ENCODE data around the gene TOMM5. TPM values are rescaled to one million over a fixed set of nuclear protein-coding genes. Genes with fewer than 3 reads are reported as not detected.

TOMM5 gene
- total RNA-seq, 2 donors from 2014 or later = 110 to 115 TPM

- Mint-ChIP-seq H3K27me3 (ENCODE audit: insufficient read depth) (peaks cover 2% of the 10 kb centered on the region), H3K36me3 (ENCODE audit: low read depth) (no peaks in the 10 kb centered on the region), H3K27ac (no peak overlapping the region), H3K4me1 (peaks cover 4% of the 10 kb centered on the region), H3K9me3 (no peaks in the 10 kb centered on the region), H3K4me3 (no peak overlapping the region)
- peak; percentile 61 for DNase-seq
- Histone ChIP-seq H3K4me1 (ENCODE audit: control insufficient read depth, insufficient read depth, low read length) (no peaks in the 10 kb centered on the region), H3K27ac (ENCODE audit: low read depth, low read length) (no peak overlapping the region), H3K36me3 (ENCODE audit: control insufficient read depth, insufficient read depth, low read length) (no peaks in the 10 kb centered on the region), H3K27me3 (ENCODE audit: control insufficient read depth, insufficient read depth, low read length, poor library complexity, severe bottlenecking) (no peaks in the 10 kb centered on the region), H3K4me3 (ENCODE audit: low read length) (no peak overlapping the region), H3K9ac (ENCODE audit: extremely low read depth, low read length, poor library complexity, severe bottlenecking) (no peak overlapping the region), H3K9me3 (ENCODE audit: control insufficient read depth, low read length) (no peaks in the 10 kb centered on the region)
- WGBS, 2 experiments (ENCODE audit: insufficient coverage in 1 of 2, insufficient read length in 1 of 2) = 72 to 80% methylated on average over 4 of the region's 4 CpGs
- TF ChIP-seq, protein P1, sequence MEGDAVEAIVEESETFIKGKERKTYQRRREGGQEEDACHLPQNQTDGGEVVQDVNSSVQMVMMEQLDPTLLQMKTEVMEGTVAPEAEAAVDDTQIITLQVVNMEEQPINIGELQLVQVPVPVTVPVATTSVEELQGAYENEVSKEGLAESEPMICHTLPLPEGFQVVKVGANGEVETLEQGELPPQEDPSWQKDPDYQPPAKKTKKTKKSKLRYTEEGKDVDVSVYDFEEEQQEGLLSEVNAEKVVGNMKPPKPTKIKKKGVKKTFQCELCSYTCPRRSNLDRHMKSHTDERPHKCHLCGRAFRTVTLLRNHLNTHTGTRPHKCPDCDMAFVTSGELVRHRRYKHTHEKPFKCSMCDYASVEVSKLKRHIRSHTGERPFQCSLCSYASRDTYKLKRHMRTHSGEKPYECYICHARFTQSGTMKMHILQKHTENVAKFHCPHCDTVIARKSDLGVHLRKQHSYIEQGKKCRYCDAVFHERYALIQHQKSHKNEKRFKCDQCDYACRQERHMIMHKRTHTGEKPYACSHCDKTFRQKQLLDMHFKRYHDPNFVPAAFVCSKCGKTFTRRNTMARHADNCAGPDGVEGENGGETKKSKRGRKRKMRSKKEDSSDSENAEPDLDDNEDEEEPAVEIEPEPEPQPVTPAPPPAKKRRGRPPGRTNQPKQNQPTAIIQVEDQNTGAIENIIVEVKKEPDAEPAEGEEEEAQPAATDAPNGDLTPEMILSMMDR (conservative IDR thresholded peaks at IDR 0.05) = no peak
Observed at GRCh38 chr9:37617832-37618231, 25.4 kb upstream of the TOMM5 start.

- peaks cover 4% of the 10 kb centered on the region for H3K4me1 Mint-ChIP-seq
- TF ChIP-seq, protein P1 (conservative IDR thresholded peaks at IDR 0.05) = no peak
- Histone ChIP-seq H3K4me3 (ENCODE audit: low read length) (no peak overlapping the region), H3K9ac (ENCODE audit: extremely low read depth, low read length, poor library complexity, severe bottlenecking) (no peak overlapping the region), H3K9me3 (ENCODE audit: control insufficient read depth, low read length) (no peaks in the 10 kb centered on the region), H3K27me3 (ENCODE audit: control insufficient read depth, insufficient read depth, low read length, poor library complexity, severe bottlenecking) (no peaks in the 10 kb centered on the region), H3K27ac (ENCODE audit: low read depth, low read length) (no peak overlapping the region), H3K36me3 (ENCODE audit: control insufficient read depth, insufficient read depth, low read length) (no peaks in the 10 kb centered on the region), H3K4me1 (ENCODE audit: control insufficient read depth, insufficient read depth, low read length) (no peaks in the 10 kb centered on the region)
- no peak overlapping the region for H3K27ac Mint-ChIP-seq
- H3K4me3 Mint-ChIP-seq = no peak overlapping the region
- DNase-seq = no peak
- H3K36me3 Mint-ChIP-seq (ENCODE audit: low read depth) = no peaks in the 10 kb centered on the region
- H3K27me3 Mint-ChIP-seq (ENCODE audit: insufficient read depth) = peaks cover 5% of the 10 kb centered on the region
- WGBS, 2 experiments (ENCODE audit: insufficient coverage in 1 of 2, insufficient read length in 1 of 2) = 79 to 99% methylated on average over 2 of the region's 2 CpGs
- H3K9me3 Mint-ChIP-seq = no peaks in the 10 kb centered on the region
Observed at GRCh38 chr9:37617161-37617560, 24.8 kb upstream of the TOMM5 start.

GRCh38 chr9:37611961-37612360 is 19.6 kb upstream of the TOMM5 start:
- no peak overlapping the region for H3K9ac ChIP-seq (ENCODE audit: extremely low read depth, low read length, poor library complexity, severe bottlenecking)
- 93 to 100% methylated on average over 1 of the region's 1 CpG for WGBS, 2 experiments (ENCODE audit: insufficient coverage in 1 of 2, insufficient read length in 1 of 2)
- Mint-ChIP-seq H3K9me3 (no peaks in the 10 kb centered on the region), H3K27me3 (ENCODE audit: insufficient read depth) (peaks cover 7% of the 10 kb centered on the region), H3K36me3 (ENCODE audit: low read depth) (no peaks in the 10 kb centered on the region), H3K27ac (no peak overlapping the region), H3K4me1 (no peaks in the 10 kb centered on the region), H3K4me3 (no peak overlapping the region)
- no peak overlapping the region for H3K27ac ChIP-seq (ENCODE audit: low read depth, low read length)
- no peak overlapping the region for H3K4me3 ChIP-seq (ENCODE audit: low read length)
- no peaks in the 10 kb centered on the region for H3K9me3 ChIP-seq (ENCODE audit: control insufficient read depth, low read length)
- TF ChIP-seq, protein P1 (conservative IDR thresholded peaks at IDR 0.05) = no peak
- DNase-seq = no peak
- no peaks in the 10 kb centered on the region for H3K27me3 ChIP-seq (ENCODE audit: control insufficient read depth, insufficient read depth, low read length, poor library complexity, severe bottlenecking)
- H3K4me1 ChIP-seq (ENCODE audit: control insufficient read depth, insufficient read depth, low read length) = no peaks in the 10 kb centered on the region
- H3K36me3 ChIP-seq (ENCODE audit: control insufficient read depth, insufficient read depth, low read length) = no peaks in the 10 kb centered on the region

Measured in endodermal cell (in vitro differentiated cells).